Hematopoietic multipotent progenitor cell treated with erythropoietin and hydrocortisone succinate and interleukin-3 and kit ligand, for 4 days (in vitro differentiated cells): Measurements from ENCODE around the gene TMCC2.
"Not testable (repeated sequence)": the region's sequence is repeated elsewhere in the genome, so short reads cannot be mapped to it uniquely, and the experiment has no call there.

Experiments
- DNase-seq: peaks from one replicate; pipeline ENCODE4 v3.0.0-alpha.2; 2015

TMCC2 gene

GRCh38 chr1:205283270-205284147, 55.8 kb downstream of the TMCC2 start:
- no peak for DNase-seq

- DNase-seq: peak; percentile 93
These were observed 56.8 kb downstream of the TMCC2 start for GRCh38 chr1:205284420-205285144.

GRCh38 chr1:205285381-205286101, 57.8 kb downstream of the TMCC2 start:
- DNase-seq: peak; percentile 76

GRCh38 chr1:205286335-205286950, 58.7 kb downstream of the TMCC2 start:
- peak; percentile 89 for DNase-seq

- no peak for DNase-seq
These were observed 59.3 kb downstream of the TMCC2 start for GRCh38 chr1:205287076-205287475.

GRCh38 chr1:205287767-205288559, 60.2 kb downstream of the TMCC2 start:
- peak; percentile 94 for DNase-seq

- no peak for DNase-seq
These were observed 63.9 kb downstream of the TMCC2 start for GRCh38 chr1:205291596-205291995.

- no peak for DNase-seq
These were observed 65.8 kb downstream of the TMCC2 start for GRCh38 chr1:205293350-205294074.

- no peak for DNase-seq
These were observed 66.6 kb downstream of the TMCC2 start for GRCh38 chr1:205294175-205294917.

GRCh38 chr1:205294934-205295333, 67.2 kb downstream of the TMCC2 start:
- no peak for DNase-seq

- DNase-seq: no peak
These were observed 68.4 kb downstream of the TMCC2 start for GRCh38 chr1:205296154-205296553.

GRCh38 chr1:205297546-205298177, 69.9 kb downstream of the TMCC2 start:
- DNase-seq: not testable (repeated sequence)

- no peak for DNase-seq
These were observed 70.6 kb downstream of the TMCC2 start for GRCh38 chr1:205298191-205298994.

GRCh38 chr1:205300149-205300548, 72.4 kb downstream of the TMCC2 start:
- no peak for DNase-seq

GRCh38 chr1:205301205-205301821, 73.6 kb downstream of the TMCC2 start:
- DNase-seq: no peak

GRCh38 chr1:205301842-205302588, 74.3 kb downstream of the TMCC2 start:
- no peak for DNase-seq

GRCh38 chr1:205303247-205303888, 75.6 kb downstream of the TMCC2 start:
- DNase-seq: no peak
